Endothelial cell of umbilical vein (primary cell): ENCODE data around the gene VPS41.

Experiments used
- CTCF ChIP-seq, 2 donors: IDR thresholded peaks; 1 replicate in 1 of 2; 2 replicates in 1 of 2; pipeline ENCODE4 v1.5.1; 2011; ENCODE audit warnings: low read length in 2 of 2, mild to moderate bottlenecking in 2 of 2, moderate library complexity in 2 of 2, control low read depth in 1 of 2, inconsistent platforms in 1 of 2, low read depth in 1 of 2; ENCODE audit not compliant: insufficient read depth in 1 of 2; ENCODE audit errors: extremely low read depth in 1 of 2
- EZH2 ChIP-seq: IDR thresholded peaks from 2 replicates; pipeline ENCODE4 v1.6.1; 2012; ENCODE audit warnings: borderline replicate concordance, low read depth, mild to moderate bottlenecking, moderate library complexity, low read length, inconsistent platforms; ENCODE audit not compliant: severe bottlenecking
- FOS ChIP-seq: IDR thresholded peaks from 2 replicates; pipeline ENCODE4 v1.6.1; 2011; ENCODE audit warnings: mild to moderate bottlenecking, low read length, moderate library complexity, borderline replicate concordance; ENCODE audit not compliant: insufficient read depth
- GATA2 ChIP-seq: IDR thresholded peaks from 2 replicates; pipeline ENCODE4 v1.7.0; 2011; ENCODE audit warnings: low read depth, mild to moderate bottlenecking, moderate library complexity, mixed read lengths, low read length; ENCODE audit not compliant: insufficient read length, insufficient read depth
- MAX ChIP-seq: IDR thresholded peaks from 2 replicates; pipeline ENCODE4 v1.6.1; 2011; ENCODE audit not compliant: insufficient read depth, insufficient read length
- MYC ChIP-seq: IDR thresholded peaks from one replicate; pipeline ENCODE4 v1.6.1; 2011; ENCODE audit warnings: mild to moderate bottlenecking, low read depth, low read length
- POLR2A ChIP-seq: IDR thresholded peaks from 2 replicates; pipeline ENCODE4 v1.6.1; 2012; ENCODE audit warnings: low read depth, mild to moderate bottlenecking, control low read depth, low read length

- no peak for TF ChIP-seq CTCF (IDR thresholded peaks at IDR 0.05; ENCODE audit: extremely low read depth in 1 of 2, insufficient read depth in 1 of 2, low read depth in 1 of 2, low read length in 2 of 2)
- TF ChIP-seq POLR2A, result no peak
- TF ChIP-seq FOS, result no peak
- TF ChIP-seq EZH2, result no peak
- TF ChIP-seq MAX, result no peak
- no peak for TF ChIP-seq GATA2
- TF ChIP-seq MYC, result no peak
Observed at GRCh38 chr7:38777609-38778008, 131.4 kb downstream of the VPS41 start.
